ENCODE data around the gene ITGA8.
"Not testable (repeated sequence)": the region's sequence is repeated elsewhere in the genome, so short reads cannot be mapped to it uniquely, and the experiment has no call there.

Gene ITGA8

GRCh38 chr10:15627617-15628196 is 92.0 kb downstream of the ITGA8 start:
- DNase-seq: no peak
- intact Hi-C loops (cut with DNase I): no loop called here

DNA sequence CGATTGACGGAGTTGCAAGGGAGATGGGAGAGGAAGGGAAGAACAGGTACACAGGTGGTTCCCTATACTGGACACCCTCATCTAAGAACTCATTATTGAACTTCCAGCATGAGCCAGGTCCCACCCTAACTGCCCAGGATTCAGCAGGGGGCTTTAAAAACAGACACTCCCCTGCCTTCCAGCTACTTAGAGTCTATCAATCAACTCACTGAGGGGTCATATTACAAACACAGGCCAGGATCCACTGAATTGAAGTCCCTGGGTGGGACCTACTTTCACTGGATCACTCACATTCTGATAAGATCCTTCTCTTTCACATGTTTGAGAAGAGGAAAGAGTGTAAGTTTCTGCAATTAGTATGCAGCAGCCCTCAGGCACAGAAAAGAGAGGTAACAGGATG is 92.8 kb downstream of the ITGA8 start:
- intact Hi-C loops (cut with DNase I): no loop called here
- DNase-seq: no peak

- DNase-seq: no peak
- intact Hi-C loops (cut with DNase I): no loop called here
These were observed 94.5 kb downstream of the ITGA8 start for GRCh38 chr10:15625261-15625660.

GRCh38 chr10:15624401-15625196 is 95.1 kb downstream of the ITGA8 start:
- intact Hi-C loops (cut with DNase I): no loop called here

DNA sequence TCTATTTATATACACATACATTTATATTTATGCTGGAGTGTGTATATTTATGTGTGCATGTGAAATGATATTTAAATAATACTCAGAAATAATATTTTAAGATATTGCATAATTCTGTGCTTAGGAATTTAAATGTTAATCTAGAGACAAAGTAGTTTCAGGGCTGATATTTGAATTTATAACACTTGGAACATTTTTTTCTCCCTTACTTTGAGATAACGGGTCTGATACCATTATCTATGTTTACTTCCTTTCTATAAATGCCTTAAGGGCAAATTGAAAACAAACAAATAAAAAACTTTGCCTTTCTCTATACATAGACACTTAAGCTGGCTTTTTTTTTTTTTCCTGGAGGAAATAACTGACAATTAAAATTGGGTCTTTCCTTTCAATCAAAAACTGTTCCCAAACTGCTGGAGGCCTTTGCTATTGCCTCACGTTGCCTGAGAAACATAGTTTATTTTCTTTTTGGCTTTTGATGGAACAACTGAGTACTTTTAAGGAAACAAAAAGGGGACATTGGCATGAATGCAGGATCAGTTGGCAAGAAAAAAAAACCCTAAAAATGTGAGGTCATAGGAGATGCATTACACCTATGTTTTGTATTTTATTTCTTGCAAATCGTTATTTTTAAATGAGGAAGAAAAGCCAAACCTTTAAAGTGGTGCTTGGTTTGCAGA is 98.7 kb downstream of the ITGA8 start:
- no peak for DNase-seq
- intact Hi-C loops (cut with DNase I): no loop called here

More at GRCh38 chr10:15624401-15625196, 95.1 kb downstream of the ITGA8 start:
- no peak for DNase-seq

DNA sequence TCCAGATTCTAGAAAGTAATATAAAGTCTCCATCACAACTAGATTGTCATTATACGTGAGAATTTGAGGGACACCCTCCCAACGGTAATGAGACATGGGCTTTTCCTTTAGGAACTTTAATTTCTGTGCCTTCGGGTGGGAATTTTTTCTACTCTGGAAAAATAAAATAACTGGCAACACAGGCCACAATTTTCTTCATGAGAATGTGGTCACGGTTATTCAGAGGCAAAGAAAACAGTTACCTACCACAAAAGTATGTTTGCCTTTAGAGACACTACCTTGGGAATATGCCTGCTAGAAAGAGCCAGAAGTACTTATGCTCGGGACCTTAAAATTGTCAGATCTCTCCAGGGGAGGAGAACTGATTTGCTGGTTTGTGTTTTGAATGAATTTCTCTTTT is 99.4 kb downstream of the ITGA8 start:
- intact Hi-C loops (cut with DNase I): no loop called here
- no peak for DNase-seq

- no peak for DNase-seq
- intact Hi-C loops (cut with DNase I): no loop called here
These were observed 110.5 kb downstream of the ITGA8 start for GRCh38 chr10:15609246-15609645.

- no peak for DNase-seq
- intact Hi-C loops (cut with DNase I): no loop called here
These were observed 113.3 kb downstream of the ITGA8 start for GRCh38 chr10:15606377-15606776.

GRCh38 chr10:15605740-15606369 is 113.9 kb downstream of the ITGA8 start:
- DNase-seq: no peak
- intact Hi-C loops (cut with DNase I): no loop called here

DNA sequence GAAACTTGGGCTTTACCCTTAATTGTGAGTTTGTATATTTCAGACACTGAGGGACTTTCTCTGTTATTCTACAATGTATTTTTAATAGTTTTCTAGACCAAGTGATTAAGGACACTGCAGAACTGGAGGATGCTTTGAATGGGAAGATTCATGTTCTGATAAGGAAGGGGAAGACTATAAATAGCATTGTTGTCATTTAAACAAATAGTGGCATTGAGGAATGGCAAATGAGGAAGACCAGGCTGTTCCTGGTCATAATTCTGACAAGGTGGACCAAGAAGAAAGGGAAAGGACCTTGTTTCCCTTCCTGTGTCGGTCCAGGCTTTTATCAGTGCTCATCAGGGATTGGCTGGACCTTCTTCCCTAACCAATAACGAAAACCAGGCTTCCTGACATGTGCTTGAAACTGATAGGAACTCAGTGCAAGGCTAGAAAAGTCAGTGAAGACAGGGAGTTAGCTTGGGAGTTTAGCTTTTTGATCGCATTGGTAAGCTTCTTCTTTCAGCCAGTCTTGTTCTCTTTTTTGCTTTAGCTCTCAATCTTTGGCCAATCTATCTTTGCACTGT is 116.2 kb downstream of the ITGA8 start:
- DNase-seq: no peak
- intact Hi-C loops (cut with DNase I): no loop called here

DNA sequence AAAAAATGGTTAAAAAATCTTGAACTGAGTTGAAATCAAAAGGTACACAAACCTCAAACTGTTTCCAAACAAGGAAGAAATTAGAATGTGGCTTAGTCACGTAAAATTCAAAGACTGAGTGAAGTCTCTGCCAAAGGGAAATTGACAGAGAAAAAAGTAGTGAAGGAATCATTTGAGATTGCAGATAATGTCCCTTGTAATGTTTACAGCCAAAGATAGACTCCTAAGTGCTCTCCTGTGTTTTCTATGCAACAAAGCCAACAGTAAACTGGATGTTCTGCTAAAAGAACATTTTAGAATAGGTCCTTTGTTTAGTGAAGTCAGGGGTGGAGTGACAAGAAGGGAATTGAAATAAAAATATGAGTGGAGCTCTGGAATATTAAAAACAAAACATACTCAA is 117.9 kb downstream of the ITGA8 start:
- intact Hi-C loops (cut with DNase I): no loop called here
- no peak for DNase-seq

DNA sequence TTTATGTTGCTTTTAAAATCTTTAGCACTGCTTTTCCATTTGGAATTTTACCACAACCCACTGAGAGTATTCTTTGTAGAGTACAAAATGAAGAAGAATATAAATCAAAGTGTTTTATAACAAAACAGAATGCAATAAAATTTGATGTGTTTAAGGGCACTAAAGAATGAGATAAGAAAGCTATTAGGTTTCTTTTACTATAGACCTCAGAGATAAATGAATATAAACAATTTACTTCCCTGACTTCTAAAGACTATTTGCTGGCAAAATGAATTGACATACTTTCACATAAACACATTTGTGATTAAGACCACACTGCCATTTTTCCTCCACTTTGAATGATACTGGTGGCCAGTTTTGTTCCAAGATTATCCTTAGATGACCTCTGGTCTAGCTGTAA is 124.5 kb downstream of the ITGA8 start:
- intact Hi-C loops (cut with DNase I): no loop called here
- no peak for DNase-seq

GRCh38 chr10:15591937-15592336 is 127.8 kb downstream of the ITGA8 start:
- intact Hi-C loops (cut with DNase I): no loop called here

GRCh38 chr10:15591431-15591830 is 128.3 kb downstream of the ITGA8 start:
- no peak for DNase-seq
- intact Hi-C loops (cut with DNase I): no loop called here

More at GRCh38 chr10:15591937-15592336, 127.8 kb downstream of the ITGA8 start:
- DNase-seq: no peak

- DNase-seq: no peak
- intact Hi-C loops (cut with DNase I): loop anchor here (10.0 kb wide), 1 partner anchor 126 kb away; the partner anchor contains the start of gene ITGA8
These were observed 130.8 kb downstream of the ITGA8 start for GRCh38 chr10:15588635-15589508.

DNA sequence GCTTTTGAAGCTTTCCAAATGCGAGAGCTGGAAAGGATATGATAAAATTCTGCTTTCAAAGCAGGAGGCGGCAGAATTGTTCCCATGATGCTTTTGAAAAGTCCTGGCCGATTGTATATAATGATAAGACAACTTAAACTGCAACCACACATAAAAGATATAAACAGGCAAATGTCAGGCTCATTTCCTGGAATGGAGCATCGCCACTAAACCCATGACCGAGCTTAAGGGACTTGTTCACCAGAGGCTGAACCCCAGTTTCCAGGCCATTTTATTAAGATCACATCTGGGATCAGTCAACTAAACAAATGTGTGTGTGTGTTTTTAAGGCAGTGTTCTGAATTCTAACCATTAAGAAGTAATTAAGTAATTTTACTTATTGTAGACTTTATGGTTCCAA is 131.6 kb downstream of the ITGA8 start:
- no peak for DNase-seq
- intact Hi-C loops (cut with DNase I): loop anchor here (10.0 kb wide), 1 partner anchor 127 kb away; the partner anchor contains the start of gene ITGA8

DNA sequence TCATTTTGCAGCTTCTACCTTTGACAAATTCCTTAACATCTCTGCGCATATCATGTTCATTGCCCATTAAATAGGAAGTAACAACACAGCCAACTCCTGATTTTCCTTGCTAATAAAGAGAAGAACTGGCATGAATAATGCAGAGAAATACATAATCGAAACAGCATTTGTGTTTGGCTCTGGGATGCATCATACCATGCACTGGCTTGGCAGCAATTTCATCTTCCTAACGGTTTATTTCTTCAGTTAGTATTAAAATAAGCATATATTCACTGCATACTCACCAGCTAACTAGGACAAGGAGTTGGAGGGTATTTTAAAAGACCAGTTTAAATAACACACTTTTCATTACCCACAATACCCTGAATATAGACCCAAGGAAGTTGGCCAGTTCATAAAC is 132.5 kb downstream of the ITGA8 start:
- DNase-seq: no peak
- intact Hi-C loops (cut with DNase I): loop anchor here (10.0 kb wide), 1 partner anchor 128 kb away; the partner anchor contains the start of gene ITGA8

GRCh38 chr10:15585303-15585715 is 134.4 kb downstream of the ITGA8 start:
- intact Hi-C loops (cut with DNase I): loop anchor here (10.0 kb wide), 1 partner anchor 129 kb away; the partner anchor contains the start of gene ITGA8
- peak in 7 of 10 donors; percentile 32 to 92 (median 50) for DNase-seq

GRCh38 chr10:15582972-15583371 is 136.8 kb downstream of the ITGA8 start:
- intact Hi-C loops (cut with DNase I): loop anchor here (10.0 kb wide), 1 partner anchor 132 kb away; the partner anchor contains the start of gene ITGA8
- not testable (repeated sequence) for DNase-seq

Measured in posterior cingulate gyrus (tissue), 11 donors.